Smooth muscle cell (in vitro differentiated cells): Measurements from ENCODE around the gene RMP24.

Experiments
- DNase-seq: peaks from one replicate; lab custom pipeline; 2025; ENCODE audit not compliant: unreplicated experiment; lab: John Stamatoyannopoulos, UW
- H2AFZ ChIP-seq: fragments of 200-600 bp; sonication (generic); 2 replicates; pipeline ENCODE4 v1.6.0; 2016; ENCODE audit warnings: antibody characterized with exemption, low read depth, mild to moderate bottlenecking
- H3F3A ChIP-seq: fragments of 200-600 bp; sonication (generic); 2 replicates; pipeline ENCODE4 v1.6.0; 2017; ENCODE audit warnings: antibody characterized with exemption, low read depth
- H3K27ac ChIP-seq: fragments of 200-600 bp; sonication (generic); 2 replicates; pipeline ENCODE4 v1.5.1; 2016; ENCODE audit warnings: low read depth, mild to moderate bottlenecking
- H3K27me3 ChIP-seq: fragments of 200-600 bp; sonication (generic); 2 replicates; pipeline ENCODE4 v1.6.1; 2016; ENCODE audit warnings: low read depth, mild to moderate bottlenecking
- H3K36me3 ChIP-seq: fragments of 200-600 bp; sonication (generic); 2 replicates; pipeline ENCODE4 v1.5.1; 2016; ENCODE audit warnings: low read depth
- H3K4me1 ChIP-seq: fragments of 200-600 bp; sonication (generic); 2 replicates; pipeline ENCODE4 v1.5.1; 2016; ENCODE audit warnings: low read depth
- H3K4me2 ChIP-seq: fragments of 200-600 bp; sonication (generic); 2 replicates; pipeline ENCODE4 v1.6.0; 2016; ENCODE audit warnings: mild to moderate bottlenecking
- H3K4me3 ChIP-seq: fragments of 200-600 bp; sonication (generic); 2 replicates; pipeline ENCODE4 v1.5.1; 2016; ENCODE audit warnings: mild to moderate bottlenecking
- H3K79me2 ChIP-seq: fragments of 200-600 bp; sonication (generic); 2 replicates; pipeline ENCODE4 v1.6.0; 2016; ENCODE audit warnings: low read depth, mild to moderate bottlenecking
- H3K9ac ChIP-seq: fragments of 200-600 bp; sonication (generic); 2 replicates; pipeline ENCODE4 v1.6.0; 2016; ENCODE audit warnings: low read depth
- H3K9me3 ChIP-seq: fragments of 200-600 bp; sonication (generic); replicated peaks from 2 replicates; pipeline ENCODE4 v1.5.1; 2016; ENCODE audit warnings: low read depth
- H4K20me1 ChIP-seq: fragments of 200-600 bp; sonication (generic); 2 replicates; pipeline ENCODE4 v1.6.0; 2016; ENCODE audit warnings: low read depth
- CTCF ChIP-seq: fragments of 200-600 bp; sonication (generic); IDR thresholded peaks from 2 replicates; pipeline ENCODE4 v1.5.1; 2017; ENCODE audit warnings: borderline replicate concordance, mild to moderate bottlenecking, antibody characterized with exemption; ENCODE audit not compliant: insufficient read depth, poor library complexity, severe bottlenecking
- WGBS: methylation state at CpG from one replicate; pipeline ENCODE4 v1.1.7; 2016; ENCODE audit warnings: low lambda C conversion rate; 5-methylcytosine and 5-hydroxymethylcytosine counted together

RMP24 gene

GRCh38 chr18:35927430-35927829 lies 45.0 kb upstream of the RMP24 start:
- H3K4me1 ChIP-seq: peaks cover 6% of the 10 kb centered on the region
- no peak for DNase-seq
- H3K4me3 ChIP-seq: no peak overlapping the region
- 95% methylated on average over 3 of the region's 3 CpGs for WGBS
- no peaks in the 10 kb centered on the region for H3K36me3 ChIP-seq
- H2AFZ ChIP-seq: no peak overlapping the region
- no peaks in the 10 kb centered on the region for H3K79me2 ChIP-seq
- H3K27ac ChIP-seq: no peak overlapping the region
- H4K20me1 ChIP-seq: no peaks in the 10 kb centered on the region
- H3F3A ChIP-seq: no peaks in the 10 kb centered on the region
- H3K9ac ChIP-seq: no peak overlapping the region
- H3K9me3 ChIP-seq: peaks cover 7% of the 10 kb centered on the region
- H3K4me2 ChIP-seq: no peak overlapping the region
- TF ChIP-seq CTCF: no peak
- no peaks in the 10 kb centered on the region for H3K27me3 ChIP-seq

GRCh38 chr18:35933982-35934381 lies 38.5 kb upstream of the RMP24 start:
- Histone ChIP-seq H3K27me3 (no peaks in the 10 kb centered on the region), H3K9me3 (peaks cover 7% of the 10 kb centered on the region), H2AFZ (no peak overlapping the region), H4K20me1 (no peaks in the 10 kb centered on the region), H3K4me3 (no peak overlapping the region), H3K36me3 (no peaks in the 10 kb centered on the region), H3K4me2 (no peak overlapping the region), H3K79me2 (no peaks in the 10 kb centered on the region), H3K9ac (no peak overlapping the region), H3K4me1 (no peaks in the 10 kb centered on the region), H3K27ac (no peak overlapping the region), H3F3A (no peaks in the 10 kb centered on the region)
- DNase-seq: no peak
- TF ChIP-seq CTCF: no peak
- 68% methylated on average over 8 of the region's 8 CpGs for WGBS

- Histone ChIP-seq H3K9ac (no peak overlapping the region), H3K27ac (no peak overlapping the region), H3F3A (no peaks in the 10 kb centered on the region), H3K9me3 (peaks cover 6% of the 10 kb centered on the region), H3K4me1 (no peaks in the 10 kb centered on the region), H2AFZ (no peak overlapping the region), H3K4me2 (no peak overlapping the region), H3K36me3 (no peaks in the 10 kb centered on the region), H3K79me2 (no peaks in the 10 kb centered on the region), H3K4me3 (no peak overlapping the region), H3K27me3 (no peaks in the 10 kb centered on the region), H4K20me1 (no peaks in the 10 kb centered on the region)
- no peak for DNase-seq
- 92% methylated on average over 5 of the region's 5 CpGs for WGBS
- no peak for TF ChIP-seq CTCF
Measured at GRCh38 chr18:35934891-35935290, 37.6 kb upstream of the RMP24 start.

GRCh38 chr18:35935805-35936204 lies 36.7 kb upstream of the RMP24 start:
- Histone ChIP-seq H3K4me2 (no peak overlapping the region), H4K20me1 (no peaks in the 10 kb centered on the region), H2AFZ (no peak overlapping the region), H3K79me2 (no peaks in the 10 kb centered on the region), H3K9me3 (no peaks in the 10 kb centered on the region), H3K36me3 (no peaks in the 10 kb centered on the region), H3F3A (no peaks in the 10 kb centered on the region), H3K4me1 (no peaks in the 10 kb centered on the region), H3K9ac (no peak overlapping the region), H3K27ac (no peak overlapping the region), H3K27me3 (no peaks in the 10 kb centered on the region), H3K4me3 (no peak overlapping the region)
- 88% methylated on average over 4 of the region's 4 CpGs for WGBS
- TF ChIP-seq CTCF: no peak
- no peak for DNase-seq
